ENCODE results near the gene TMEM108. TPM values are rescaled to one million over a fixed set of nuclear protein-coding genes. Genes with fewer than 3 reads are reported as not detected.

Gene TMEM108
- total RNA-seq, 1 donor from 2014 or later: 2.4 TPM

- no peak for TF ChIP-seq CTCF (IDR thresholded peaks at IDR 0.05; ENCODE audit: borderline replicate concordance)
- Histone ChIP-seq H3K4me3 (peak overlapping the region; percentile 71), H3K36me3 (no peaks in the 10 kb centered on the region), H3K27ac (replicated peaks) (no peak overlapping the region), H3K9me3 (replicated peaks) (no peaks in the 10 kb centered on the region), H3K27me3 (ENCODE audit: low read depth) (peaks cover 84% of the 10 kb centered on the region), H3K4me1 (peaks cover 15% of the 10 kb centered on the region)
- no peak for DNase-seq
- intact Hi-C loops (cut with micrococcal nuclease): no loop called here
Measured at GRCh38 chr3:133037436-133037835, 755 bp upstream of the TMEM108 start.

- H3K4me1 ChIP-seq: peaks cover 15% of the 10 kb centered on the region
- peak overlapping the region; percentile 51 for H3K27ac ChIP-seq (replicated peaks)
- H3K36me3 ChIP-seq: no peaks in the 10 kb centered on the region
- peaks cover 75% of the 10 kb centered on the region for H3K27me3 ChIP-seq (ENCODE audit: low read depth)
- no peak for TF ChIP-seq CTCF (IDR thresholded peaks at IDR 0.05; ENCODE audit: borderline replicate concordance)
- H3K4me3 ChIP-seq: peak overlapping the region; percentile 71
- DNase-seq: peak; percentile 16
- no peaks in the 10 kb centered on the region for H3K9me3 ChIP-seq (replicated peaks)
- intact Hi-C loops (cut with micrococcal nuclease): no loop called here
Measured at GRCh38 chr3:133038731-133039375, 662 bp downstream of the TMEM108 start.

GRCh38 chr3:133040696-133041523 is 2.7 kb downstream of the TMEM108 start:
- Histone ChIP-seq H3K9me3 (replicated peaks) (no peaks in the 10 kb centered on the region), H3K27ac (replicated peaks) (peak overlapping the region; percentile 15), H3K4me1 (peaks cover 15% of the 10 kb centered on the region), H3K36me3 (no peaks in the 10 kb centered on the region), H3K27me3 (ENCODE audit: low read depth) (peaks cover 55% of the 10 kb centered on the region), H3K4me3 (peak overlapping the region; percentile 24)
- DNase-seq: peak; percentile 54
- intact Hi-C loops (cut with micrococcal nuclease): loop anchor here (5.0 kb wide), 2 partner anchors 309 to 341 kb away; no protein-coding TSS in a partner anchor
- TF ChIP-seq CTCF (IDR thresholded peaks at IDR 0.05; ENCODE audit: borderline replicate concordance): peak; percentile 73

- H3K27me3 ChIP-seq (ENCODE audit: low read depth): peaks cover 52% of the 10 kb centered on the region
- TF ChIP-seq CTCF (IDR thresholded peaks at IDR 0.05; ENCODE audit: borderline replicate concordance): no peak
- H3K36me3 ChIP-seq: no peaks in the 10 kb centered on the region
- no peak for DNase-seq
- H3K9me3 ChIP-seq (replicated peaks): no peaks in the 10 kb centered on the region
- peak overlapping the region; percentile 24 for H3K4me3 ChIP-seq
- intact Hi-C loops (cut with micrococcal nuclease): loop anchor here (5.0 kb wide), 2 partner anchors 309 to 341 kb away; no protein-coding TSS in a partner anchor
- H3K27ac ChIP-seq (replicated peaks): no peak overlapping the region
- peaks cover 15% of the 10 kb centered on the region for H3K4me1 ChIP-seq
Measured at GRCh38 chr3:133041524-133041829, 3.3 kb downstream of the TMEM108 start.

- intact Hi-C loops (cut with micrococcal nuclease): loop anchor here (5.0 kb wide), 2 partner anchors 310 to 340 kb away; no protein-coding TSS in a partner anchor
- TF ChIP-seq CTCF (IDR thresholded peaks at IDR 0.05; ENCODE audit: borderline replicate concordance): no peak
- H3K27ac ChIP-seq (replicated peaks): no peak overlapping the region
Measured at GRCh38 chr3:133042778-133043177, 4.6 kb downstream of the TMEM108 start.

More at GRCh38 chr3:133042778-133043177, 4.6 kb downstream of the TMEM108 start:
- H3K27me3 ChIP-seq (ENCODE audit: low read depth): peaks cover 47% of the 10 kb centered on the region
- H3K4me1 ChIP-seq: peaks cover 12% of the 10 kb centered on the region
- H3K36me3 ChIP-seq: no peaks in the 10 kb centered on the region
- DNase-seq: no peak
- no peaks in the 10 kb centered on the region for H3K9me3 ChIP-seq (replicated peaks)
- H3K4me3 ChIP-seq: no peak overlapping the region

Measured in left ventricle myocardium inferior (tissue), 1 donor.